ENCODE results near the gene GAPT.
A peak's percentile ranks its signal among the peaks of the same experiment; 100 is the strongest.

Gene GAPT

DNA sequence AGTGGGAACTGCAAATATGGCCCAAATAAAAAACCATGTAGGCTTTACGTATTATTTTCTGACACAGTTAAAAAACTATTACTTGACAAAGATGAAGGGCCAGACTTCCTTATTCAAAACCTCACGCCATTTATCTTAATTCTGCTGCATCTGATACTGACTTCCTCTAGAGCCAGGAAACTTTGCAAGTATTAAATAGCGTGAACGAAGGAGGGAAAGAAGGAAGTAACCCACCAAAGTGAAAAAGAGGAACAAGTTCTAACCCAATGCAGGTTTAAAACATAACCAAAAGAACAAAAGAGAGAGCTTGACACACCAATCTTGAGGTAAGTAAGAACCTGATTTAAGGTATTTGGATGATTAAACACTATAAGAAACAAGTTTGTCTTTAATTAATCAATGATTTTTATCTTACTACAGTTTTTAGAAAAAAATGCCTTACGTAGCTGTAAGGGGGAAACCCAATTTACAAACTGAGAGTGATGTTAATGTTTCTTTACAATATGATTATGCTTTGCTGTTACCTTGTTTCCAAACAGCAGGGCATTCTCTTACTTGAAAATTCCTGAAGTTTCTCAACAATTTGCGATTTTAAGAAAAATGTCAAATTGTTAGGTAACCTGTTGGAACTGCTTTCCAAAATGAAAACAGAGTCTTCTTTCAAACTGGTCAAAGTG is at the start of gene GAPT:
Gene GAPT (plus strand): TSS at position 220 of the 677 bp plus-strand sequence. CDS start 3,102 bp downstream, outside the sequence.
- DNase-seq, result no peak

DNA sequence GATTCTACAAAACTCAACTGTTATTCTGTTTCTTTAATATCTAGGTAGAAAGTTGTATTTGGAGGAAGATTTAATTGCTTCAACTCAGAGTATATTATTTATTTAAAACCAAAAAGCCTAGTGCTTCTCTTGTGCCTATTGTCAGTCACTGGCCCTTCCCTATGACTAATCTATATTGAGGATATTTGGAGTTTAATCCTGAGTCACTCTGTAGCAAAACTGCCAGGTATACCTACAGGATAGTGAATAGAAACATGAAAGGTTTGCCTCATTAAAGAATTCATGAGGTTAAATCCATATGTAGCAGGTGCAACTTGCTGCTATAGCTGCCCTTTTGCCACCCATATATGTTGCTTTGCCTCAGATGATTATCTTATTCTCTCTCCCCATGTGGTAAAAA is 46.4 kb upstream of the GAPT start:
- DNase-seq, result no peak

DNA sequence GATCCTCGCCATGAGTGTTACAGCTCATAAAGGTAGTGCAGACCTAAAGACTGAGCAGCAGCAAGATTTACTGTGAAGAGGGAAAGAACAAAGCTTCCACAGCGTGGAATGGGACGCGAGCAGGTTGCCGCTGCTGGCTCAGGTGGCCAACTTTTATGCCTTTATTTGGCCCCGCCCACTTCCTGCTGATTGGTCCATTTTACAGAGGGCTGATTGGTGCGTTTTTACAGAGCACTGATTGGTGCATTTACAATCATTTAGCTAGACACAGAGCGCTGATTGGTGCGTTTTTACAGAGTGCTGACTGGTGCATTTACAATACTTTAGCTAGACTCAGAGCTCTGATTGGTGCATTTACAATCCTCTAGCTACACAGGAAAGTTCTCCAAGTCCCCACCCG is 45.2 kb upstream of the GAPT start:
- DNase-seq, result no peak

DNA sequence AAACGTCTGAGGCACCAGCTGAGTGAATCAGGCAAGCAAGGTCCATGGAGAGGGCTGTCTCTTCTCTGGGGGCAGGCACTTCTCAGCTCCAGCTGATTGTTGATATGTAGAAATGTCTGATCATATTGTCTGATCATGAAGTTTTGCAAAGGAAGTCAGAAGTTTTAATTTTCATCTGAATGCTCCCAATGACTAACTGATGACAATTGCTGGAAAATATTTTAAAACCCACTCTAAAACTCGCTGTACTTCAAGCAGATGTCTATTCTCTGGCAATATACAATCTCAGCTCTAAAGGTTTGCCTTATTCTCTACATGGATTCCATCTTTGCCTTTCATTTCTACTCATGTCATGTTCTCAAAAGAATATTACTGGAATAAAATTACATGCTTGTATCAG is 44.0 kb upstream of the GAPT start:
- no peak for DNase-seq

DNA sequence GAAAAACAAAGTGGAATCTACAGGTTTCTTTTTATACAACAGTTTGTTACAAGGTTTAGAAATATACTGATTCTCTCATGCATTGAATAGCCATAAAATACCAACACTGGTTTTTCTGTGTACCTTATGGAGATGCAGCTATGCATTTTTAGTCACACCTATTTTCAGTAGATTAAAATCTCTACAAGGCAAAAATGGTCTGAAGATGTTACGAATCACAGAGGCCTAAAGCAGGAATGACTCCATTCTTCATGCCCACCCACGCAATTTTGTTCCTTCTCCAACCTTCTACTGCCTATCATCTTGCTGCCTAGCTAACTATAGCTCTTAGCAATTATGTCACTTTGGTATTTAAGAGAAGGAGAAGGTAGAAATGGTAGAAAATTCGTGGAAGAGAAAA is 41.2 kb upstream of the GAPT start:
- no peak for DNase-seq

DNA sequence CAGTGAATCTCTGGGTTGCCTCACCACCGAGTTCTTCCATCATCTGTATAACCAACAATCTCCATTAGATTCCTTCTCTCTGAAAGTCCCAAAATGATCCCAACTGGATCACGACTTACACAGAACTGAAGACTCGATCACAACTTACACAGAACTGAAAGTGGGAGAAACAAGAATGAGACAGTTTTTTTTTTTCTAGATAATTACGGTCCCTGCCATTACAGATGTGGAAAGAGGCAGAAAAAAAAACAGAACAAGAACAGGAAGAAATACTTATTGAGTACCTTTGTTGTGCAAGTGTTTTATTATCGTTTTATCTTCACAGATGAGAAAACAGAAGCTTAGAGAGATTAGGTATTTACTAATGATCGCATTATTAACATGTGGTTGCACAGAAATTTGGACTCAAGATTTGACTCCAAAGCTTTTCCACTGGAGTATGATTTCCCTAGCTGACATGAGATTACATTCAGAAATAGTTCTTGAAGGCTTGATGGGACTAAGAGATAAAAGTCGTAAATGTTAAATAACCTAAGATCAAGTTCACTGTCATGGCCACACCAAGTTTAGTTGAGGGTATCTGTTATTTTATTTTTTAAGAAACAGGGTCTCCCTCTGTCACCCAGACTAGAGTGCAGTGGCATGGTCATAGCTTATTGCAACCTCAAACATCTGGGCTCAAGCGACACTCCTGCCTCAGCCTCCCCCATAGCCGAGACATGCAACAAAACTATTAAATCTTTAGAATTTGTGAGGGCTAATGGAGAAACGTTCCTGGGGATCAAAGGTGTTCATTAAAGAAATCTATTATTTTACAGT is 40.2 kb upstream of the GAPT start:
- DNase-seq, result no peak

DNA sequence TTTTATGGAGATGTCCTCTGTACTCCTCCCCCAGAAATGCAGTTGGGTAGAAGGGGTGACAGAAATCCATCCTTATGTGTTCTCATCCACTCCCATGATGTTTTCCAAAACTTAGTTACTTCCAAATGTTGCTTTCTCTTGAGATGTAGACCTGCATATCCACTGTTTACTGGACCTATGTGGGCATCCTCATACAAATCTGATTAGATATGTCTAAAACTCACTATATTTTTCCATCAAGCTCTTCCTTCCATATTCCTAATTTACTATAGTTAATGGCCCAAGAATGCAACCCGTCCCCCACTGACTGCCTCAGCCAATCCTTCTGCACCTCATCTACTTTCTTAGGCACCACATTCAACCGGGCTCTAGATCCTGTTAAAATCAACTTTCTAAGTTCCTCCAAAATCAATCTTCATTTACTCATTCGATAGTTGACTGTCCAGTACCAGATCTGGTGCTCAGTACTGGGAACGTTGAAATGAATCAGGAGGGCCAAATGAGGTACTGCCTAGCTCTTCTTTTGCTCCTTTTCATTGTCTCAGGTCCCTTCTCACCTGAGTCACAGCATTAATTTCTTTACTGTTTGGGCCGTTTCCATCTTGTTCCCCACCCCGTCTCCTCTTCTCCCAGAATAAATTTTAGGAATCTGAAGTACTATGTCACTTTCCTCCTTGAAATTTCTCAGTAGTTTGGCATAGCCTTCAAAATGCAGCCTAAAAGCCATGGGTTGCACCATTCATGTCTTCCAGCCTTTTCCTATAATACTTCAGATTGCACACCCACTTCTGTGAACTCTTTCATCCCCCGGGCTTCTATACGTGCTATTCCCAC is 39.3 kb upstream of the GAPT start:
- DNase-seq, result no peak

DNA sequence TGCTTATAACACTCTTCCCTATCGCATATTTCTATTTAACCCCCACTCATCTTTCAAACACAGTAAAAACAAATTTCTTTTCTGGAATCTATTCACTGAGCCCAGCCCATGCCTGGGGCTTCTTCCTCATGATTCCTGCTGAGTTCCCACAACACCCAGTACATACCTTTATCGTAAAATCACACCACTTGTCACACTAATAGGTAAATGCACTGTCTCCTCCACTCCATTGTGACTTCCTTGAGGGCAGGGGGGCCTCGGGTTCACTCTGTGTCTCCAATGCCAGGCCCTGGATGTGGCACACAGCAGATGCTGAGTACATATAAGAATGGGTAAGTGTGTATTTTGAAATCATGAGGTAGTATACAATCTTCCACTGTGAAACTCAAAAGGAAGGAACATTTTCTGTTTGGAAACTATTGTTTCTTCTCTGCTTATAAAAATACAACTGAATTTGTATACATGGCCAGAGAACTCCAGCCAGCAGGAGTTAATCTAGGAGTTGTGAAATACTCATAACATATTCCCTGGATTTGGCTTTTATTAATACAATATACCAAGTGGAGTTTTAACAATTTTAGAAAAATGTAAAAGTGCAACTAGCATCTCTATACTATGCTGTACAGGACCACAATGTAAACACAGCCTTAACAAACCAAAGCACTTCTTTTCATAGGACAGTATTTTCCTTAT is 38.5 kb upstream of the GAPT start:
- no peak for DNase-seq

DNA sequence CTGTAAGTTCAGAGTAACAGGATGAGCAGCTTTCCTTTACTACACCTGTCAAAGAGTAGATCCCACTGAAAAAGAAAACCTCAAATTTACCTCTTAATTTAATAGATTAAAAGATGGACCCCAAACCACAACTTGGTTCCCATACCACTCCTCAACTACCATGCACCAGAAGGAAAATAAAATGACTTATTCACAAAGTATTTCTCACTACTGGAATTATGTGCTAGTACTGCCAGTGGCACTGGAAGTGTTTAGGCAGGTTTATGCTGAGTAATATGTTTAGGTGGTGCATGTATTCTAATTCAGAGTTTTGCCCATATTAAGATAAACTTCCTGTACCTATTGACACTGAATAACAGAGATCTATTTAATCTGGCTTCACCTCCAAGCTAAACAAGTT is 37.9 kb upstream of the GAPT start:
- no peak for DNase-seq

DNA sequence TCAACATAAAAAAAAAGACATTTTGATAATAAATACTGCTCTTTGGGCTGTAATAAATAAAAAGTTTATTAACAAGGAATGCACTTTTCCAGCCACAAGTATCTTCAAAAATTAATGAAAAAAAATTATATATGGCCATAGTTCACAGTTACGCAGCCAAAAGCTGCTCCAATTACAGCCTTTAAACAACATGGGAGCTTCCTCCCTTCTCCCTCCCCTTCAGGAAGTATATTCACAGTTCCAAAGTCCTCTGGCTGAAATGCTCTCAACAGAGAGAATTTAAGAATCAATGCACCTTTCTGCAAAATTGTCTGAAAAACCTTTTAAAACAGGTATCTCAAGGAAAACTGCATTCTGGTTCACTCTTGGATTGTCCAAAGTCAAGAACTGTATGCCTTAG is 37.2 kb upstream of the GAPT start:
- no peak for DNase-seq

DNA sequence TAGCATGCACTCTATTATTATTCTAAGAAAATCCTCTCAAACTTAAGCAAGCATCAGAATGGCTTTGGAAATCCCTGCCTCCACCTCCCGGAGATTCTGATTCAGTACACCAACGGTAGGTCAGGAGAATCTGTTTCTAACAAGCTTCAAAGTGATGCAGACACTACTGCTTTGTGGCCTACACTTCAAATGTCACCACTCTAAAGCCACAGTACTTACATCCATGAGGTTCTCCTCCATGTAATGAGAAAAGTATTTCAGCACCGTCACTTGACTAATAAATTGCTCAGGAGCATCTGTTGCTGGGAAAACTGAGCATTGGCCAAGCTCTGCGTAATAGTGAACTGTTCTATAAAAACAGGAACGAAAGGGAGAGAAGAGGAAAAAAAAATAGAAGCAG is 36.2 kb upstream of the GAPT start:
- no peak for DNase-seq

DNA sequence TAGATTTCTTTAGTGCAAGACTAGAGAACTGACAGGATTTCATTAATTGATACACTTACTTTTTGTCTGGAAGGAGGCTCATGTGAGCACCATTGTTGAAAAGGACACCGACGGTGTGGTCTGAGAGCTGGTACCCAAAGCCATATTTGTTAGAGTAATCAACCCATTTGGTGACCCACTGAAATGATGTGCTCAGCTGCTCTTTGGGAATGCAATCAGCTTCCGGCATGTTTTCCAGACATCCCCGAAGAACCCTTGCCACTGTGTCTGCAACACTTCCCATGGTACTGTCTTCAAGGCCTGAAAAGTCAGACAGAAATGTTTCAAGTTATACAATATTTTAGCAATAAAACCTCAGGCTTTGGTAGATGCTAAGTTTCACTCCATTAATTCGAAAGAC is 35.8 kb upstream of the GAPT start:
- no peak for DNase-seq

DNA sequence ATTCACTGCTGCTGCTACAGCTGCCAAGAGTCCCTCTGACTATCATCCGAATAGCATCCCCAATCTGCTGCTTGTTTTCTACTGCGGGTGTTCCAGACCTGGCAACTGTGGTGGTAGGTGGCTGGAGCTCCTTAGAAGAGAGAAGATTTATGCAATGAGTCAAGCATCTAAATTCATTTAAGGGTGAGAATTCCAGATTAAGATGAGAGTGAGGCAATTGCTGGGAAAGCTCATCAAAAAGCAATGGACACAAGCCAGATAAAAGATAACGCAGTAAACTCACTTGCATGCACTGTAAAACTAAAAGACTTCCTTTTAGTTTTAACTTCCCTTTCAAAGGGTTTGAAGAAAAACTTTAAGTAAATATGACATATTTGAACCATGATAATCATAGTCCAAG is 35.2 kb upstream of the GAPT start:
- no peak for DNase-seq

DNA sequence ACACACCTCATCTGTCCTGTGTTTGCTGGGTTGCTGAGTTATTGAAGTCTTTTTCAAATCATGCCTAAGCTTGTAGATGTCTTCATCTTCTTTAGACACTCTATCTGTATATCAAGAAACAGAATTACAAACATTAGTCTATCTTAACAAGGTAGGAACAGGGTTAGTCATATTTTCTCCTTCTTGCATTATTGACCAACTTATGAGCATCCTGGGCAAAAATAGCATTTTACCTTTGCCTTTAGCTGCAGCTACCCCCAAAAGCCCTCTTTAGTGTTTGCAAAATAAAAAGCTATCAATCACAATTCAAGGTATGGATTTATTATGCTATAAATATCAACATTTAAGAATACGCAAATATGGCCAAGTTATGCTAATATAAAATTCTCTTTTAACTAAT is 34.7 kb upstream of the GAPT start:
- no peak for DNase-seq

DNA sequence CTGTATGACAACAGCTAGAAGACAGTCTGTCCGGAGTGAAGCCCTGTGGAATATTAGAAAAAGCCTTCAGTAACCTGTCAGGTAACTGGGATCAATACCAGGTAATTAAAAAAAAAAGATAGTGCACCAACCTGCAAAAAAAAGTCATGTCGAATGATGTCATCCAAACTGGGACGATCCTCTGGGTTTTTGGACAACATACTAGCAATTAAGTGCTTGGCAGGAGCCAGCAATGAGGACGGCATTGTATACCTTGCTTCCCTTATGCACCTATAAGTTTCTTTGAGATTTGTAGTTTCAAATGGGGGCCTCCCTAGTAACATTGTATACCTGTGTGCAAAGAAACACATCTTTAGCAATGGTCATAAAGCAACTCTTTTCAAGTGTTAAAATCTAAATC is 34.2 kb upstream of the GAPT start:
- DNase-seq, result no peak

DNA sequence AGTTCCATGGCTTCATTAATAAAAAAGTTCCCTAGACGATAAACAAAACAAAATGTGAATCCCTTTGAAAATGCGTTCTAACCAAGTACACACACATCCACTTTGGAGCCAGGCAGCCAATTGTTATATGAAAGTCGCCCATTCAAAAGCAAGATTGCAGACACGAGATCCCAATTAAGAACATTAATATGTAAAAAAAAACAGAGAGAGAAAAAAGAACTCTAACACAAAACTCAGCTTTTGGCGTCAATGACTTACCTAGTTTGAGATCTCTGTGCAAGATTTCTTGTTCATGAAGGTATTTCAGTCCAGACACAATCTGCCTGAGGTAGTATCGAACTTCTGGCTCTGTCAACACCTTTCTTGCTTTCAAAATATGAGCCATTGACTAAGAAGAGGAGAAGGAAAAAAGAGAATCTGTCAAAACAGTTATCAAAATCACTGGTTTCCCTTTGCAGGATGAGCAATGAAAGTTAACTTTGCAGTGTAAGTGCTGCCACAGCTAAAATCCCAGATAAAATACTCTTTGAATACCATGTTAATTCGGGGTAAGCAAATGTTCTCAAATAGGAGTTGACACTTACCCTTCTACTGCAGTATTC is 33.0 kb upstream of the GAPT start:
- no peak for DNase-seq

DNA sequence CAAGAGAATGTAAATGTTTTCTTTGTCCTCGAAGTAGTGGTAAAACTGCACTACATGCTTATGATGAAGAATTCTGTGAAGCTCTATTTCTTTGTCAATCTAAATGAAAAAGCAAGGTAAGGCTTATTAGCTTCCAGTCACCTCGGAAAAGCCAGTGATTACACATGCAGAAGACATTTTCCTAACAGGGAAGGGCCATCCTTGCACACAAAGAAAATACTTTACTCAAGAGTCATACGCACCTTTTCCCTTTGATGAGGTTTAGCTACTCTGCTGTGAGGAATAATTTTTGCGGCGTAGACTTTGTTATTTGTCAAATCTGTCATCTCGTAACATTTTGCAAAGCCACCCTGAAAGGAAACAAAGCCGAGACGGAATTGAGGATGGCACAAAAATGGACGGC is 32.5 kb upstream of the GAPT start:
- DNase-seq, result no peak

DNA sequence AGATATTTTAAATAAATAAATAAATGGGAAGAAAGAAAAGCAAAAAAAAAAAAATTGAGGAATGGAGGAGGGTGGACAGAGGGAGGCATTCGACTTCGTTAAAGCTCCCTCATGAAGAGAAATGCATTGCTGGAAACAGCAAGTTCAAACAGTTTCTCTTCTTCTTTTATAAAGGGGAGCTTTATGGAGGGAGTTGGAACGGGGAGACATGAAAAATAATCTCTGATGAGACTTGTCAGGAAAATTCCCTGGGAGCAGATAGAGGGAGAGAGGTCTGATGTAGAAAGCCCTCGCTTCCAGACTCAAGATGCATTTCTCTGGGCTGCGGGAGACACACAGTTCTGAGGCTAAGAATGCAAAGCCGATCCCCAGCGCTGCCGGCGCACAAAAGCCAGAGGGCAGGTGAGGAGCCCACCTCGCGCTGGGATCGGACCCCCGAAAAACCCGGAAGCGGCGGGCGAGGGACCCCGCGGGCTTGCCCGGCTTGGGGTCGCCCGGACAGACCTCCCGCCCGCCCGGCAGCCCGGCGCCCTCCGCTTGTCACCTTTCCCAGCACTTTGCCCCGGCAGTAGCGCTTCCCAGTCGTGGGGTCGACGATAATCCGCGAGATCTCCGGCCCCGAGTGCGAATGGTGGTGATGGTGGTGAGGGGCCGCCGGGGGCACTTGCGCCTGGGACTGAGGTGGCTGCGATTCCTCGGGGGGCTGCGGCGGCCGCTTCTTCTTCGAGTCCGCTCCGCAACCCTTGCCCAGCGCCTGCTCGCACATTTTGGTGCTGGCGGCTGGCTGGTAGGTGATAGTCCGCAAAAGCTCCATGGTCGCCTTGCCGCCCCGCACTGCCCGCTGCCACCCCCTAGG is 31.9 kb upstream of the GAPT start:
- no peak for DNase-seq

DNA sequence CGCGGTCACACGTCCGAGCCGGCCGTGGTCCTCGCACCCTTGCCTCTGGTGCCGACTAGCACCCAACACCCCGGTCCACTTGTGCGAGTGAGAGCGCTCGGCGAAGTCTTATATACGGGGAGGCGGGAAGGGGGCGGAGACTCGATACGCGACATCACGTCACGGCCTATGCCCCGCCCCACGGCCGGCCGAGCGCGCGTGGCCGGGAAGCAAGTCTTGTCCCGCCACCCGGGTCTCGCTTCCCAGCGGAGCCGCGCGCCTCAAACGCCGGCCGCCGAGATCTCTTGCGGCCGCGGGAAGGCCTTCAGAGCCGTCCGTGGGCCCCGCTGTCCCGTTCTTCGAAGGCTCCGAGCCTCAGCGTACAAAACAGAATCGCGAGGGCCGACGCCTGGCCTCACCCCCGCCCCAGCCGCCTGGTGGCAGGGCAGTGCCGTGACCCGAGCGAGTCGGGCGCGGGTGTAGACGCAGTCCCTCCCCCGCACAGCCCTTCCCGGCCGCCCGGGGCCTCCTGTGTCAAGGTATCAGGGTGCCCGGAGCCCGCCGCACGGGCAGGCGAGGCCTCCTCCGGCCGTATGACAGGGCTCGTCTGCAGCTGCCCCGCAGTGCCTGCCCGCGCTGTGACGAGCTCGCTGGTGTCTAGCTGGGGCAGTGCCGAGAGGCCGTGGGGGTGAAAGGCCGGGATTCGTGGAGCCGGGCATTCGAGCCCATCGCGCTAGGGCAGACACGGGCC is 31.1 kb upstream of the GAPT start, which contains the start of gene PLK2:
Gene PLK2 (minus strand): TSS at position 85 of the 730 bp plus-strand sequence. CDS start 127 bp downstream, outside the sequence.
- DNase-seq, result peak; percentile 91

DNA sequence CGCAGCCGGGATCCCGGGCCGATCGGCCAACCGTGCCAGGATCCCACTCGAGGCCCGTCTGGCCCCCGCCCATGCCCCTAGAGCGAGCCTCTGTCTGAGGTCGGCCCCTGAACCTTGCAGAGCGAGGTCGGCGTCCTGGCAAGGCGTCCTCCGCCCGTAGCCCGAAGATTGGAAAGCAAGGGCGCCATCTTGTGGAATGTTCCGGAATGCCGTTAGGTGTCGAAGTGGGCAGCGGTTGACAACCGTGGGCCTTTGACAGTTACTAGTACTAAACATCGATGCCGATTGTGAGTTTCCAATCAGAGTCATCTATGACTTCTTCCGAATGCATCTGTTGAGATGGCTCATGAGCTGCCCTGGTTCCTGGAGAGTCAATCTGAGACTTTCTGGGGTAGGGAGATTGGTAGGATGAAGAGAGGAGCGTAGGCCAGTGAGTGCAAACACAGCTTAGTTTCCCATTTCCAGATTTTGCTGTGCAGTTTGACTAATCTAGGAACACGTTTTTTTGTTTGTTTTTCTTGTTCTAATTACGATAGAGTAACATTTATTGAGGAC is 30.4 kb upstream of the GAPT start:
- peak; percentile 90 for DNase-seq
